ENCODE measurements around the gene ZBTB20.

Gene ZBTB20

GRCh38 chr3:114861666-114862065 is 285.4 kb downstream of the ZBTB20 start:
- Histone ChIP-seq H3K27ac (ENCODE audit: low read depth, low read length) (no peak overlapping the region), H4K20me1 (ENCODE audit: control insufficient read depth, insufficient read depth, low read depth, low read length) (no peaks in the 10 kb centered on the region), H3K36me3 (ENCODE audit: control insufficient read depth, low read length) (no peaks in the 10 kb centered on the region)

GRCh38 chr3:114860531-114860930 is 286.6 kb downstream of the ZBTB20 start:
- H3K4me1 ChIP-seq (ENCODE audit: control insufficient read depth, low read length) = no peaks in the 10 kb centered on the region
- H3K27me3 ChIP-seq (ENCODE audit: control insufficient read depth, low read length) = no peaks in the 10 kb centered on the region
- no peaks in the 10 kb centered on the region for H3F3A ChIP-seq (ENCODE audit: control insufficient read depth, insufficient read depth)
- no peaks in the 10 kb centered on the region for H3K9me3 ChIP-seq (ENCODE audit: control insufficient read depth, insufficient read depth, low read length)
- no peaks in the 10 kb centered on the region for H3K9me2 ChIP-seq (replicated peaks; ENCODE audit: control insufficient read depth, low read length)
- no peak overlapping the region for H3K4me2 ChIP-seq (ENCODE audit: low read length)
- no peak for TF ChIP-seq CTCF (IDR thresholded peaks at IDR 0.05; ENCODE audit: low read depth, low read length, poor library complexity, severe bottlenecking)
- no peak for TF ChIP-seq EZH2phosphoT487 (IDR thresholded peaks at IDR 0.05; ENCODE audit: borderline replicate concordance, low read length)
- H4K20me1 ChIP-seq (ENCODE audit: control insufficient read depth, insufficient read depth, low read depth, low read length) = no peaks in the 10 kb centered on the region
- no peak overlapping the region for H3K27ac ChIP-seq (ENCODE audit: low read depth, low read length)
- no peaks in the 10 kb centered on the region for H3K79me2 ChIP-seq (ENCODE audit: control insufficient read depth, low read length)
- no peaks in the 10 kb centered on the region for H3K36me3 ChIP-seq (ENCODE audit: control insufficient read depth, low read length)
- no peak overlapping the region for H3K4me3 ChIP-seq (ENCODE audit: low read length)

More at GRCh38 chr3:114861666-114862065, 285.4 kb downstream of the ZBTB20 start:
- no peaks in the 10 kb centered on the region for H3K79me2 ChIP-seq (ENCODE audit: control insufficient read depth, low read length)
- no peak overlapping the region for H3K4me2 ChIP-seq (ENCODE audit: low read length)
- no peaks in the 10 kb centered on the region for H3K27me3 ChIP-seq (ENCODE audit: control insufficient read depth, low read length)
- no peaks in the 10 kb centered on the region for H3K9me2 ChIP-seq (replicated peaks; ENCODE audit: control insufficient read depth, low read length)
- H3K4me1 ChIP-seq (ENCODE audit: control insufficient read depth, low read length) = no peaks in the 10 kb centered on the region
- no peaks in the 10 kb centered on the region for H3F3A ChIP-seq (ENCODE audit: control insufficient read depth, insufficient read depth)
- H3K4me3 ChIP-seq (ENCODE audit: low read length) = no peak overlapping the region
- H3K9me3 ChIP-seq (ENCODE audit: control insufficient read depth, insufficient read depth, low read length) = no peaks in the 10 kb centered on the region
- TF ChIP-seq EZH2phosphoT487 (IDR thresholded peaks at IDR 0.05; ENCODE audit: borderline replicate concordance, low read length) (no peak), CTCF (IDR thresholded peaks at IDR 0.05; ENCODE audit: low read depth, low read length, poor library complexity, severe bottlenecking) (no peak)

GRCh38 chr3:114858329-114858728 is 288.8 kb downstream of the ZBTB20 start:
- no peak for TF ChIP-seq CTCF (IDR thresholded peaks at IDR 0.05; ENCODE audit: low read depth, low read length, poor library complexity, severe bottlenecking)
- TF ChIP-seq EZH2phosphoT487 (IDR thresholded peaks at IDR 0.05; ENCODE audit: borderline replicate concordance, low read length) = no peak
- Histone ChIP-seq H3K4me3 (ENCODE audit: low read length) (no peak overlapping the region), H3K27ac (ENCODE audit: low read depth, low read length) (no peak overlapping the region), H3F3A (ENCODE audit: control insufficient read depth, insufficient read depth) (no peaks in the 10 kb centered on the region), H3K79me2 (ENCODE audit: control insufficient read depth, low read length) (no peaks in the 10 kb centered on the region), H3K4me1 (ENCODE audit: control insufficient read depth, low read length) (no peaks in the 10 kb centered on the region), H3K9me3 (ENCODE audit: control insufficient read depth, insufficient read depth, low read length) (no peaks in the 10 kb centered on the region), H3K27me3 (ENCODE audit: control insufficient read depth, low read length) (no peaks in the 10 kb centered on the region), H3K36me3 (ENCODE audit: control insufficient read depth, low read length) (no peaks in the 10 kb centered on the region), H3K9me2 (replicated peaks; ENCODE audit: control insufficient read depth, low read length) (no peaks in the 10 kb centered on the region), H3K4me2 (ENCODE audit: low read length) (no peak overlapping the region), H4K20me1 (ENCODE audit: control insufficient read depth, insufficient read depth, low read depth, low read length) (no peaks in the 10 kb centered on the region)

GRCh38 chr3:114857299-114857701 is 289.8 kb downstream of the ZBTB20 start:
- Histone ChIP-seq H3K4me1 (ENCODE audit: control insufficient read depth, low read length) (no peaks in the 10 kb centered on the region), H3K9me2 (replicated peaks; ENCODE audit: control insufficient read depth, low read length) (no peaks in the 10 kb centered on the region), H3K27me3 (ENCODE audit: control insufficient read depth, low read length) (no peaks in the 10 kb centered on the region), H3K36me3 (ENCODE audit: control insufficient read depth, low read length) (no peaks in the 10 kb centered on the region), H3F3A (ENCODE audit: control insufficient read depth, insufficient read depth) (no peaks in the 10 kb centered on the region), H3K79me2 (ENCODE audit: control insufficient read depth, low read length) (no peaks in the 10 kb centered on the region), H3K27ac (ENCODE audit: low read depth, low read length) (no peak overlapping the region), H3K9me3 (ENCODE audit: control insufficient read depth, insufficient read depth, low read length) (no peaks in the 10 kb centered on the region), H3K4me2 (ENCODE audit: low read length) (no peak overlapping the region), H3K4me3 (ENCODE audit: low read length) (no peak overlapping the region), H4K20me1 (ENCODE audit: control insufficient read depth, insufficient read depth, low read depth, low read length) (no peaks in the 10 kb centered on the region)
- TF ChIP-seq CTCF (IDR thresholded peaks at IDR 0.05; ENCODE audit: low read depth, low read length, poor library complexity, severe bottlenecking) (no peak), EZH2phosphoT487 (IDR thresholded peaks at IDR 0.05; ENCODE audit: borderline replicate concordance, low read length) (no peak)
